Parathyroid adenoma (tissue), 2 donors: ENCODE results near the gene SOBP.

Experiments used
- H2AFZ ChIP-seq: fragments of 300-600 bp; sonication (generic); one replicate; pipeline ENCODE4 v1.7.0; 2017; ENCODE audit warnings: antibody characterized with exemption, mild to moderate bottlenecking
- H3K27ac ChIP-seq: fragments of 300-600 bp; sonication (generic); one replicate; pipeline ENCODE4 v1.7.0; 2017
- H3K27me3 ChIP-seq: fragments of 300-600 bp; sonication (generic); one replicate; pipeline ENCODE4 v1.7.0; 2017; ENCODE audit warnings: low read length; ENCODE audit not compliant: control insufficient read depth, insufficient read depth
- H3K36me3 ChIP-seq: fragments of 300-600 bp; sonication (generic); one replicate; pipeline ENCODE4 v1.7.0; 2017; ENCODE audit warnings: low read length; ENCODE audit not compliant: control insufficient read depth, insufficient read depth
- H3K4me1 ChIP-seq: fragments of 300-600 bp; sonication (generic); one replicate; pipeline ENCODE4 v1.7.0; 2017; ENCODE audit warnings: control low read depth
- H3K4me2 ChIP-seq: fragments of 300-600 bp; sonication (generic); one replicate; pipeline ENCODE4 v1.7.0; 2017; ENCODE audit warnings: low read length
- H3K4me3 ChIP-seq: fragments of 300-600 bp; sonication (generic); one replicate; pipeline ENCODE4 v1.7.0; 2017; ENCODE audit warnings: low read depth, low read length
- H3K79me2 ChIP-seq: fragments of 300-600 bp; sonication (generic); one replicate; pipeline ENCODE4 v1.7.0; 2017; ENCODE audit warnings: control low read depth
- H3K9ac ChIP-seq: fragments of 300-600 bp; sonication (generic); one replicate; pipeline ENCODE4 v1.7.0; 2017; ENCODE audit warnings: mild to moderate bottlenecking
- H3K9me3 ChIP-seq: fragments of 300-600 bp; sonication (generic); one replicate; pipeline ENCODE4 v1.7.0; 2017; ENCODE audit warnings: low read length; ENCODE audit not compliant: control insufficient read depth
- CTCF ChIP-seq: fragments of 300-600 bp; sonication (generic); IDR thresholded peaks from one replicate; pipeline ENCODE4 v1.7.0; 2017; ENCODE audit warnings: antibody characterized with exemption, mild to moderate bottlenecking
- donor health status: primary hyperparathyroidism.

SOBP gene

GRCh38 chr6:107641071-107641470, 151.2 kb downstream of the SOBP start:
- Histone ChIP-seq H2AFZ (no peak overlapping the region), H3K9ac (no peak overlapping the region), H3K27me3 (no peaks in the 10 kb centered on the region), H3K4me2 (no peak overlapping the region), H3K79me2 (no peaks in the 10 kb centered on the region), H3K9me3 (no peaks in the 10 kb centered on the region), H3K36me3 (no peaks in the 10 kb centered on the region), H3K4me3 (no peak overlapping the region), H3K27ac (no peak overlapping the region), H3K4me1 (peaks cover 4% of the 10 kb centered on the region)
- no peak for TF ChIP-seq CTCF

- TF ChIP-seq CTCF, result no peak
- Histone ChIP-seq H3K27ac (no peak overlapping the region), H3K79me2 (no peaks in the 10 kb centered on the region), H3K4me2 (no peak overlapping the region), H3K4me3 (no peak overlapping the region), H3K36me3 (no peaks in the 10 kb centered on the region), H3K4me1 (peaks cover 9% of the 10 kb centered on the region), H2AFZ (no peak overlapping the region), H3K9me3 (no peaks in the 10 kb centered on the region), H3K9ac (no peak overlapping the region), H3K27me3 (no peaks in the 10 kb centered on the region)
Observed at GRCh38 chr6:107641500-107641941, 151.6 kb downstream of the SOBP start.

GRCh38 chr6:107642095-107642860, 152.4 kb downstream of the SOBP start:
- no peaks in the 10 kb centered on the region for H3K27me3 ChIP-seq
- peaks cover 9% of the 10 kb centered on the region for H3K4me1 ChIP-seq

GRCh38 chr6:107642861-107643328, 153.0 kb downstream of the SOBP start:
- H3K27me3 ChIP-seq, result no peaks in the 10 kb centered on the region
- H3K27ac ChIP-seq, result no peak overlapping the region

More at GRCh38 chr6:107642095-107642860, 152.4 kb downstream of the SOBP start:
- Histone ChIP-seq H3K9me3 (no peaks in the 10 kb centered on the region), H3K4me3 (no peak overlapping the region), H3K79me2 (no peaks in the 10 kb centered on the region), H3K27ac (no peak overlapping the region), H2AFZ (no peak overlapping the region), H3K4me2 (no peak overlapping the region), H3K9ac (no peak overlapping the region), H3K36me3 (no peaks in the 10 kb centered on the region)
- TF ChIP-seq CTCF, result no peak

More at GRCh38 chr6:107642861-107643328, 153.0 kb downstream of the SOBP start:
- Histone ChIP-seq H3K4me1 (peaks cover 9% of the 10 kb centered on the region), H3K79me2 (no peaks in the 10 kb centered on the region), H3K4me2 (no peak overlapping the region), H2AFZ (no peak overlapping the region), H3K4me3 (no peak overlapping the region), H3K36me3 (no peaks in the 10 kb centered on the region), H3K9me3 (no peaks in the 10 kb centered on the region), H3K9ac (no peak overlapping the region)
- TF ChIP-seq CTCF, result no peak
